ENCODE data around the gene FBXL16. TPM values are rescaled to one million over a fixed set of nuclear protein-coding genes. Genes with fewer than 3 reads are reported as not detected.
A peak's percentile ranks its signal among the peaks of the same experiment; 100 is the strongest.
"Not testable (repeated sequence)": the region's sequence is repeated elsewhere in the genome, so short reads cannot be mapped to it uniquely, and the experiment has no call there.

Gene FBXL16
- total RNA-seq, 1 experiment from 2014 or later: 22.2 TPM

DNA sequence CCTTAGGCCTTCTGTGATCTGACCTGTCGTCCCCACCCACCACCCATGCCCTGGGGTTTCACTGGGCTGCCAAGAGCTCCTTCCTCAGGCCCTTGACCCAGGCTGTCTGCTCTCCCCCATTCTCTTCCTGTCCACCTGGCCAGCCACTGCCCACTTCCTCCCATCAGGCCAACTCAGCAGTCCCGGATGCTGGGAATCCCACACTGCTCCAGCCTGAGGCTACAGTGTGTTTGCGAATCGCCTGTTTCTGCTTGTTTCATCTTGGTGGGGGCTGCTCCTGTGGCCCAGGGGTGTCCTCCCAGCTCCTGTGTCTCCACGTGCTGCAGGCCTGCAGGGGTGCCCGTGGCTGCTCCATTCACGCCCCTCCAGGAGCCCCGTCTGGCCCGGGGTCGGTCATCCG, 8.5 kb upstream of the FBXL16 start:
- intact Hi-C loops (cut with micrococcal nuclease; ENCODE audit: unreplicated experiment): loop anchor here (5.0 kb wide), 1 partner anchor 258 kb away; the partner anchor contains the start of gene LMF1
- peaks cover 20% of the 10 kb centered on the region for H3K27me3 ChIP-seq (ENCODE audit: insufficient read depth, low read depth)
- H2AFZ ChIP-seq: no peak overlapping the region
- H4K20me1 ChIP-seq (ENCODE audit: insufficient read depth): peaks cover 11% of the 10 kb centered on the region; the same call in 1 of the 2 replicates
- no peak for DNase-seq
- H3K4me1 ChIP-seq (replicated peaks; ENCODE audit: insufficient read depth): peaks cover 43% of the 10 kb centered on the region
- no peaks in the 10 kb centered on the region for H3K36me3 ChIP-seq (ENCODE audit: low read depth)
- TF ChIP-seq, protein P1, sequence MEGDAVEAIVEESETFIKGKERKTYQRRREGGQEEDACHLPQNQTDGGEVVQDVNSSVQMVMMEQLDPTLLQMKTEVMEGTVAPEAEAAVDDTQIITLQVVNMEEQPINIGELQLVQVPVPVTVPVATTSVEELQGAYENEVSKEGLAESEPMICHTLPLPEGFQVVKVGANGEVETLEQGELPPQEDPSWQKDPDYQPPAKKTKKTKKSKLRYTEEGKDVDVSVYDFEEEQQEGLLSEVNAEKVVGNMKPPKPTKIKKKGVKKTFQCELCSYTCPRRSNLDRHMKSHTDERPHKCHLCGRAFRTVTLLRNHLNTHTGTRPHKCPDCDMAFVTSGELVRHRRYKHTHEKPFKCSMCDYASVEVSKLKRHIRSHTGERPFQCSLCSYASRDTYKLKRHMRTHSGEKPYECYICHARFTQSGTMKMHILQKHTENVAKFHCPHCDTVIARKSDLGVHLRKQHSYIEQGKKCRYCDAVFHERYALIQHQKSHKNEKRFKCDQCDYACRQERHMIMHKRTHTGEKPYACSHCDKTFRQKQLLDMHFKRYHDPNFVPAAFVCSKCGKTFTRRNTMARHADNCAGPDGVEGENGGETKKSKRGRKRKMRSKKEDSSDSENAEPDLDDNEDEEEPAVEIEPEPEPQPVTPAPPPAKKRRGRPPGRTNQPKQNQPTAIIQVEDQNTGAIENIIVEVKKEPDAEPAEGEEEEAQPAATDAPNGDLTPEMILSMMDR (conservative IDR thresholded peaks at IDR 0.05): no peak
- no peak for TF ChIP-seq EZH2 (IDR thresholded peaks at IDR 0.05; ENCODE audit: low read depth)
- no peaks in the 10 kb centered on the region for H3K9me3 ChIP-seq (ENCODE audit: insufficient read depth, low read depth)
- ChIA-PET POLR2A (ENCODE audit: unreplicated experiment) (interaction anchor here (0.6 to 1.4 kb wide), 3 partner anchors 14 to 565 kb away, joined by 3 to 9 read pairs (median 4); no protein-coding TSS in a partner anchor), CTCF (interaction anchor here (0.5 kb wide), 1 partner anchor 690 kb away, joined by 3 read pairs; no protein-coding TSS in a partner anchor)
- H3K4me2 ChIP-seq: peak overlapping the region; percentile 72
- peaks cover 4% of the 10 kb centered on the region; the same call in 1 of the 2 replicates for H3K79me2 ChIP-seq (ENCODE audit: low read depth)
- H3K27ac ChIP-seq: no peak overlapping the region; the same call in 1 of the 2 replicates
- H3K9me2 ChIP-seq (ENCODE audit: insufficient read depth): no peaks in the 10 kb centered on the region
- H3F3A ChIP-seq (ENCODE audit: insufficient read depth, low read depth): peaks cover 37% of the 10 kb centered on the region
- no peak overlapping the region for H3K4me3 ChIP-seq
- BruUV-seq (replicated peaks): no TSS peak

DNA sequence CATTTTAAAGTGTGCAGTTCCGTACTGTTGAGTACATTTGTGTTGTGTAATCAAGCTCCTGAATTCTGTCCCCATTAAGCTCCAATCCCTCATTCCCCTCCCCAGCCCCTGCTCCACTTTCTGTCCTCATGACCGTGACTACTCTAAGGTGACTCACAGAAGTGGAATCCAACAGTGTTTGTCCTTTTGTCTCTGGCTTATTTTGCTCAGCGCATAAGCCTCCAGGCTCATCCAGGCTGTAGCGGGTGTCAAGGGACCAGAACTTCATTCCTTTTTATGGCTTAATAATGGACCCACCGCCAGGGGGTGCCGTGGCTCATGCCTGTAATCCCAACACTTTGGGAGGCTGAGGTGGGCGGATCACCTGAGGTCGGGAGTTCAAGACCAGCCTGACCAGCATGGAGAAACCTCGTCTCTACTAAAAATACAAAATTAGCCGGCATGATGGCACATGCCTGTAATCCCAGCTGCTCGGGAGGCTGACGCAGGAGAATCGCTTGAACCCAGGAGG, 7.2 kb upstream of the FBXL16 start:
- peak; percentile 93 to 98 for DNase-seq
- not testable (repeated sequence) for H3K79me2 ChIP-seq (ENCODE audit: low read depth); H3K4me3 ChIP-seq; H3K9me2 ChIP-seq (ENCODE audit: insufficient read depth); BruUV-seq (replicated peaks); H3K9me3 ChIP-seq (ENCODE audit: insufficient read depth, low read depth); H4K20me1 ChIP-seq (ENCODE audit: insufficient read depth); H3K36me3 ChIP-seq (ENCODE audit: low read depth); H2AFZ ChIP-seq
- ChIA-PET CTCF (interaction anchor here (0.5 to 1.5 kb wide), 11 partner anchors 11 to 390 kb away, joined by 3 to 17 read pairs (median 4); partner anchors contain the start of genes CHTF18, MSLN and RPUSD1), POLR2A (ENCODE audit: unreplicated experiment) (interaction anchor here (0.6 to 1.0 kb wide), 5 partner anchors 15 to 186 kb away, joined by 3 to 6 read pairs (median 4); partner anchors contain the start of genes CAPN15, CHTF18, RPUSD1 and WDR24)
- peaks cover 31% of the 10 kb centered on the region for H3F3A ChIP-seq (ENCODE audit: insufficient read depth, low read depth)
- intact Hi-C loops (cut with micrococcal nuclease; ENCODE audit: unreplicated experiment): loop anchor here (1.0 to 5.0 kb wide), 4 partner anchors 73 to 390 kb away; partner anchors contain the start of gene LMF1
- TF ChIP-seq, protein P1 (conservative IDR thresholded peaks at IDR 0.05): peak; percentile 91
- H3K27me3 ChIP-seq (ENCODE audit: insufficient read depth, low read depth): peaks cover 33% of the 10 kb centered on the region
- peaks cover 36% of the 10 kb centered on the region for H3K4me1 ChIP-seq (replicated peaks; ENCODE audit: insufficient read depth)
- H3K4me2 ChIP-seq: peak overlapping the region; percentile 38; the same call in 1 of the 2 replicates
- H3K27ac ChIP-seq: peak overlapping the region; percentile 71

DNA sequence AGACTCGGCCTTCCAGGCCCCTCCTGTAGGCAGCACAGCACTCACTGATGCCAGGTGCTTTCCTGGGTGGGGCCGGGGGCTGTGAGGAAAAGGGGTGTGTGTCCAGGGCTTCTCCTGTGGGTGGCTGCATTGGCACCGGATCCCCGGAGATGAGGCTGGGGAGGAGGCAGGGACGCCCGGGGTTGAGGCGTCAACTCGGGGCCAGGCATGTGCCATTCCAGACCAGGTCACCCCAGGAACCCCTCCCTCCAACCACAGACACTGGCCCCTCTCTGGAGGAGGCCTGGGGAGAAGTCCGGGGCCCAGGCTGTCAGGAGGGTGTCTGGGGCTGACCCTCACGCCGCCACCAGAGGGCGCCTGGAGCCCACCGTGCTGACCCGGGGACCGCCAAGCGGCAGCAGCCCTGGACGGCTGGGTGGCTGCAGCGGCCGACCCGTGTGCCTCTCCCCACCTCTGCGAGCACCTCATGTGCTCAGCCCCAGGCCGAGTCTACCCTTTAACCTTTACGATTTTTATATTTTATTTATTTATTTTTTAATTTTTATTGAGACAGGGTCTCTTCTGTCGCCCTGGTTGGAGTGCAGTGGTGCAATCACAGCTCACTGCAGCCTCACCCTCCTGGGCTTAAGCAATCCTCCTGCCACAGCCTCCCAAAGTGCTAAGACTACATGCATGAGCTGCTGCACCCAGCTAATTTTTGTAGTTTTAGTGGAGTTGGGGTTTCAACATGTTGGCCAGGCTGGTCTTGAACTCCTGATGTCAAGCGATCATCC, 6.1 kb upstream of the FBXL16 start:
- Histone ChIP-seq H3K4me2 (peak overlapping the region; percentile 38; the same call in 1 of the 2 replicates), H3K36me3 (ENCODE audit: low read depth) (no peaks in the 10 kb centered on the region), H3K9me3 (ENCODE audit: insufficient read depth, low read depth) (no peaks in the 10 kb centered on the region), H3K27me3 (ENCODE audit: insufficient read depth, low read depth) (peaks cover 40% of the 10 kb centered on the region), H3K4me3 (no peak overlapping the region), H3K79me2 (ENCODE audit: low read depth) (peaks cover 4% of the 10 kb centered on the region; the same call in 1 of the 2 replicates), H3F3A (ENCODE audit: insufficient read depth, low read depth) (peaks cover 35% of the 10 kb centered on the region), H3K9me2 (ENCODE audit: insufficient read depth) (no peaks in the 10 kb centered on the region), H3K27ac (peak overlapping the region; percentile 71; the same call in 1 of the 2 replicates), H2AFZ (no peak overlapping the region), H3K4me1 (replicated peaks; ENCODE audit: insufficient read depth) (peaks cover 35% of the 10 kb centered on the region), H4K20me1 (ENCODE audit: insufficient read depth) (peaks cover 6% of the 10 kb centered on the region; the same call in 1 of the 2 replicates)
- ChIA-PET POLR2A (ENCODE audit: unreplicated experiment) (interaction anchor here (0.6 to 1.0 kb wide), 4 partner anchors 17 to 84 kb away, joined by 3 to 6 read pairs (median 5); partner anchors contain the start of genes CHTF18, RPUSD1 and WDR24), CTCF (interaction anchor here (0.5 to 1.5 kb wide), 10 partner anchors 10 to 391 kb away, joined by 3 to 17 read pairs (median 4); partner anchors contain the start of genes CHTF18, MSLN and RPUSD1)
- no TSS peak for BruUV-seq (replicated peaks)
- TF ChIP-seq, protein P1 (conservative IDR thresholded peaks at IDR 0.05): peak; percentile 90
- TF ChIP-seq EZH2 (IDR thresholded peaks at IDR 0.05; ENCODE audit: low read depth): no peak
- DNase-seq: peak in 1 of 2 experiments; percentile 87
- intact Hi-C loops (cut with micrococcal nuclease; ENCODE audit: unreplicated experiment): loop anchor here (1.0 to 5.0 kb wide), 4 partner anchors 74 to 391 kb away; partner anchors contain the start of gene LMF1

All from PC-9 (cell line).